ENCODE results near the gene C16orf54. TPM values are rescaled to one million over a fixed set of nuclear protein-coding genes. Genes with fewer than 3 reads are reported as not detected.
"Not testable (repeated sequence)": the region's sequence is repeated elsewhere in the genome, so short reads cannot be mapped to it uniquely, and the experiment has no call there.

The C16orf54 gene
- total RNA-seq, 1 donor from 2014 or later = not detected

DNA sequence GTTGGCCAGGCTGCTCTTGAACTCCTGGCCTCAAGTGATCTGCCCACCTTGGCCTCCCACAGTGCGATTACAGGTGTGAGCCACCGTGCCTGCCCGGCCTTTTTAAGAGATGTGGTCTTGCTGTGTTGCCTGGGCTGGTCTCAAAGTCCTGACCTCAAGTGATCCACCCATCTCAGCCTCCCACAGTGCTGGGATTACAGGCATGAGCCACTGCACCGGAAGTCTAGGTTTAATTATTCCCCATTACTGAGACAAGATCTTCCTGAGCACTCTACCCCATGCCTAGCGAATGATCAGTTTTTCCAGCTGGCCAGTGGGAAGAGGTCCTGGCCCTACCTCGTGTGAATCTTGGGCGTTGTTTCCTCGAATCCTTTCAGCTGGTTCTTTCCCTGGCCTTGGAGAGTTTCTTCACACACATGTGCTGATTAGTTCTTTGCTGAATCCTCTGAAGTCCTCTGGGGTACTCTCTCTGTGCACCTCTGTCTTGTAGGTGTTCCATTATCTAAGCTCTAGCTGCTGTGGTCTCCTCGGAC is 18.9 kb downstream of the C16orf54 start:
- no peak for DNase-seq (ENCODE audit: low read depth)
- H3K27me3 ChIP-seq (ENCODE audit: control insufficient read depth, insufficient read depth, low read length) = no peaks in the 10 kb centered on the region
- no peak overlapping the region for H3K4me3 ChIP-seq (ENCODE audit: low read depth, low read length)
- no peak for FAIRE-seq
- no peaks in the 10 kb centered on the region for H3K36me3 ChIP-seq (ENCODE audit: control insufficient read depth, insufficient read depth, low read length)
- TF ChIP-seq, protein P1, sequence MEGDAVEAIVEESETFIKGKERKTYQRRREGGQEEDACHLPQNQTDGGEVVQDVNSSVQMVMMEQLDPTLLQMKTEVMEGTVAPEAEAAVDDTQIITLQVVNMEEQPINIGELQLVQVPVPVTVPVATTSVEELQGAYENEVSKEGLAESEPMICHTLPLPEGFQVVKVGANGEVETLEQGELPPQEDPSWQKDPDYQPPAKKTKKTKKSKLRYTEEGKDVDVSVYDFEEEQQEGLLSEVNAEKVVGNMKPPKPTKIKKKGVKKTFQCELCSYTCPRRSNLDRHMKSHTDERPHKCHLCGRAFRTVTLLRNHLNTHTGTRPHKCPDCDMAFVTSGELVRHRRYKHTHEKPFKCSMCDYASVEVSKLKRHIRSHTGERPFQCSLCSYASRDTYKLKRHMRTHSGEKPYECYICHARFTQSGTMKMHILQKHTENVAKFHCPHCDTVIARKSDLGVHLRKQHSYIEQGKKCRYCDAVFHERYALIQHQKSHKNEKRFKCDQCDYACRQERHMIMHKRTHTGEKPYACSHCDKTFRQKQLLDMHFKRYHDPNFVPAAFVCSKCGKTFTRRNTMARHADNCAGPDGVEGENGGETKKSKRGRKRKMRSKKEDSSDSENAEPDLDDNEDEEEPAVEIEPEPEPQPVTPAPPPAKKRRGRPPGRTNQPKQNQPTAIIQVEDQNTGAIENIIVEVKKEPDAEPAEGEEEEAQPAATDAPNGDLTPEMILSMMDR (IDR thresholded peaks at IDR 0.05; ENCODE audit: insufficient read depth, low read length, severe bottlenecking) = no peak

DNA sequence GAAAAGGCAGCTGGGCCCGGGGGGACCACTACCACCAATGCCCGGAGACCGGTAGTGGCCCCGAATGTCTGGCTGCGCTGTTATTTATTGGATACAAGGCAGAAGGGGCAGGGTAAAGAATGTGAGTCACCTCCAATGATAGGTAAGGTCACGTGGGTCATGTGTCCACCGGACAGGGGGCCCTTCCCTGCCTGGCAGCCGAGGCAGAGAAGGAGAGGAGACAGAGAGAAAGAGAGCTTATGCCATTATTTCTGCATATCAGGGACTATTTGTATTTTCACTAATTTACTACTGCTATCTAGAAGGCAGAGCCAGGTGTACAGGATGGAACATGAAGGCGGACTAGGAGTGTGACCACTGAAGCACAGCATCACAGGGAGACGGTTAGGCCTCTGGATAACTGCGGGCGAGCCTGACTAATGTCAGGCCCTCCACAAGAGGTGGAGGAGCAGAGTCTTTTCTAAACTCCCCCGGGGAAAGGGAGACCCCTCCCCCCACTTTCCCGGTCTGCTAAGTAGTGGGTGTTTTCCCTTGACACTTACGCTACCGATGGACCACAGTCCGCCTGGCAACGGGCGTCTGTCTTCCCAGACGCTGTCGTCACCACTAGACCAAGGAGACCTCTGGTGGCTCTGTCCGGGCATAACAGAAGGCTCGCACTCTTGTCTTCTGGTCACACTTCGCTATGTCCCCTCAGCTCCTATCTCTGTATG is 24.5 kb downstream of the C16orf54 start:
- not testable (repeated sequence) for H3K27me3 ChIP-seq (ENCODE audit: control insufficient read depth, insufficient read depth, low read length); H3K36me3 ChIP-seq (ENCODE audit: control insufficient read depth, insufficient read depth, low read length); H3K4me3 ChIP-seq (ENCODE audit: low read depth, low read length); FAIRE-seq
- peak; percentile 33 for DNase-seq (ENCODE audit: low read depth)
- TF ChIP-seq, protein P1 (IDR thresholded peaks at IDR 0.05; ENCODE audit: insufficient read depth, low read length, severe bottlenecking) = peak; percentile 65

DNA sequence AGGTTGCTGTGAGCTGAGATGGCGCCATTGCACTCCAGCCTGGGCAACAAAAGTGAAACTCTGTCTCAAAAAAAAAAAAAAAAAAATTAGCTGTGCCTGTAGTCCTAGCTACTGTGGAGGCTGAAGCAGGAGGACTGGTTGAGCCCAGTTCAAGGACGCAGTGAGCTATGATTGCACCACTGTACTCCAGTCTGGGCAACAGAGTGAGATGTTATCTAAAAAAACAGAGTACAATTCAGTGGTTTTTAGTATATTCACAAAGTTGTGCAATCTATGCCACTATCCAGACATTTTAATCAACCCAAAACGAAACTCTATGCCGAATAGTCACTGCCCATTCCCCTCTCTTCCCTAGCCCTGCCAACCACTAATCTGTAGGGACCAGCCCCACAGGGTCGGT is 25.1 kb downstream of the C16orf54 start:
- no peak for DNase-seq (ENCODE audit: low read depth)

DNA sequence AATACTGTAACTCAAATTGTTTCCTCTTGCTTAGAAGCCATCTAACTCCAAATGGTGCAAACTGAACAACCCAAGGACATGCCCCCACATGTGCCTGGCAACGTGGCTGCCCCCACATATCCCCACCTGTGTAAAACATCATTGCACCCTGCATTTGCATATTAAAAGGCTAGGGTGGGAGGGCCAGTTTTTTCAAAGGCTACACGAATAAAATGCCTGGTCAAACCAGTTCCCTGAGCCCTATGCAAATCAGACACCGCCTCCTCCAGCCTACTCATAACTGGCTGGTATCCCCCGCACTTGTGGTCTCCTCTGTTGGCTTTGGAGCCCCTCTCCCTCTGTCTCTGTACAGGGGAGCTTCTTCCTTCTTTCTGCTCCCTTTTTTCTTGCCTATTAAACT is 26.7 kb downstream of the C16orf54 start:
- H3K4me3 ChIP-seq (ENCODE audit: low read depth, low read length) = no peak overlapping the region
- H3K27me3 ChIP-seq (ENCODE audit: control insufficient read depth, insufficient read depth, low read length) = no peaks in the 10 kb centered on the region
- TF ChIP-seq, protein P1 (IDR thresholded peaks at IDR 0.05; ENCODE audit: insufficient read depth, low read length, severe bottlenecking) = no peak
- DNase-seq (ENCODE audit: low read depth) (peak; percentile 33), FAIRE-seq (no peak)
- H3K36me3 ChIP-seq (ENCODE audit: control insufficient read depth, insufficient read depth, low read length) = no peaks in the 10 kb centered on the region

More for the DNA sequence above, 25.1 kb downstream of the C16orf54 start:
- no peaks in the 10 kb centered on the region for H3K27me3 ChIP-seq (ENCODE audit: control insufficient read depth, insufficient read depth, low read length)
- no peak overlapping the region for H3K4me3 ChIP-seq (ENCODE audit: low read depth, low read length)
- no peaks in the 10 kb centered on the region for H3K36me3 ChIP-seq (ENCODE audit: control insufficient read depth, insufficient read depth, low read length)
- TF ChIP-seq, protein P1 (IDR thresholded peaks at IDR 0.05; ENCODE audit: insufficient read depth, low read length, severe bottlenecking) = no peak
- FAIRE-seq = no peak

DNA sequence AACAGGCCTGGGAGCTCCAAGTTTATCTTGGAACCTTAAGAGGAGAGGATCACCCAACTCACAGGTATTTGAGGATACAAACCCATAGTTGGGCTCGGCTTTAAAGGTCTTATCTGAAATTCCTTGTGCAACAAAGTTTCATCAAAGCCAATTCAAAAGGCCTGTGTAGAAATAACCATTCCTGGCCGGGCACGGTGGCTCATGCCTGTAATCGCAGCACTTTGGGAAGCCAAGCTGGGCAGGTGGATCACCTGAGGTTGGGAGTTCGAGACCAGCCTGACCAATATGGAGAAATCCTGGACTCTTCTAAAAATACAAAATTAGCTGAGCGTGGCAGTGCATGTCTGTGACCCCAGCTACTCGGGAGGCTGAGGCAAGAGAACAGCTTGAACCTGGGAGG is 28.7 kb downstream of the C16orf54 start:
- no peak overlapping the region for H3K4me3 ChIP-seq (ENCODE audit: low read depth, low read length)
- H3K27me3 ChIP-seq (ENCODE audit: control insufficient read depth, insufficient read depth, low read length) = no peaks in the 10 kb centered on the region
- H3K36me3 ChIP-seq (ENCODE audit: control insufficient read depth, insufficient read depth, low read length) = no peaks in the 10 kb centered on the region
- TF ChIP-seq, protein P1 (IDR thresholded peaks at IDR 0.05; ENCODE audit: insufficient read depth, low read length, severe bottlenecking) = no peak
- no peak for DNase-seq (ENCODE audit: low read depth)
- no peak for FAIRE-seq
